T-helper 9 cell (primary cell): Measurements from ENCODE around the gene FGF14.
"Not testable (repeated sequence)": the region's sequence is repeated elsewhere in the genome, so short reads cannot be mapped to it uniquely, and the experiment has no call there.

Experiments
- DNase-seq: peaks from one replicate; pipeline ENCODE4 v3.0.0-alpha.2; 2020

Gene FGF14

GRCh38 chr13:101837778-101838177 lies 564.1 kb downstream of the FGF14 start:
- not testable (repeated sequence) for DNase-seq

- DNase-seq: no peak
Observed at GRCh38 chr13:101837288-101837687, 564.6 kb downstream of the FGF14 start.

GRCh38 chr13:101835920-101836319 lies 565.9 kb downstream of the FGF14 start:
- DNase-seq: no peak

DNA sequence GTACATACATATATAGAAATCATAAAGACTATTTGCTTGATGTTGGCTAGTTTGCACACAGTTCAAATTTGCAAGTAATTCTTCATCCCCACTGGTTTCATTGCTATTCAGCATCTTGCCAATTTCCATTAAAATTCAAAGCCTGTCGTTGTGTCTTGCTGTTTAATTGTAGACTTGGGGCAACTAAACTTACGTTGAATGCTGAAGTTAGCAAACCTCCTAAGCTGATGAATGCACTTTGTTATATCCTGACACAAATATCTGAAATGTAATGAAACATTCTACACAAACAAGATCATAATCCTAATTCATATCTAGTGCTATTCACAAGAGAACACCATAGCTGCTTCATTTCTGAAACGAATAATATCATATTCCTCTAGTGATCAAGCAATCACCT lies 568.2 kb downstream of the FGF14 start:
- no peak for DNase-seq

DNA sequence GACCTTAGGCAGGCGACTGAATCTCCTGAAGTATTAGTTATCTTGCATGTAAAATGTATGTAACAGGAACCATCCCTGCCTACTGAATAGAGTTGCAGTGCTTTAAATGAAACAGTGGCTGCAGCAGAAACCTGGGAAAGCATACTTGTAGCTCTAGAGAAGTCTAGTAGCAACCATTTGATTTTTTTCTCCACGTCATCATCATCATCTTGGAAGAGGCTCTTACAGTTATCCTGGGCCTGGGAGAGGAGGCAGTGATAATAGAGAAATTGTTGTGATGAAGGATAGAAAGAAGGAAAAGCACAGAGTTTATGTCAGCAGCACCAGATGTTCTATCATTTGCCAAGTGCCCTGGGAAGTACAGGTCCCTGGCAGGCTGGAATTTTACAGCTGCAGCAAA lies 571.8 kb downstream of the FGF14 start:
- DNase-seq: no peak

GRCh38 chr13:101829484-101829883 lies 572.4 kb downstream of the FGF14 start:
- no peak for DNase-seq

DNA sequence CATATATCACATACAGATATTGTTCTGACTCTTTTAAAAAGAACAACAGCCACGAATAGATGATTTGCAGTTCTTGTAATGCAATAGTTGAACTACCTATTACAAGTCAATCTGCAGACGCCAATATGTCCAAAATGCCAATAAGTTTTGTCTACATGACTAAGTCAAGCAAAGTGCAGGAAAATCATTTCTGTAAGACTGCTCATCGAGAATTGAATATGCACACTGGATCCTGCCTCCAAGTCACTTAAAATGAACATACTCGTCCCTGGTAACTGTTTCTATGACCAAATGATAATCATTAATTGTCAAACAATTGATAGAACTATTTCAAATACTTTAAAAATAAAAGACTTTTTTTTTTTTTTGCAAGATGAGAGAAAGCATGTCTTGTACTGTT lies 573.7 kb downstream of the FGF14 start:
- DNase-seq: no peak

DNA sequence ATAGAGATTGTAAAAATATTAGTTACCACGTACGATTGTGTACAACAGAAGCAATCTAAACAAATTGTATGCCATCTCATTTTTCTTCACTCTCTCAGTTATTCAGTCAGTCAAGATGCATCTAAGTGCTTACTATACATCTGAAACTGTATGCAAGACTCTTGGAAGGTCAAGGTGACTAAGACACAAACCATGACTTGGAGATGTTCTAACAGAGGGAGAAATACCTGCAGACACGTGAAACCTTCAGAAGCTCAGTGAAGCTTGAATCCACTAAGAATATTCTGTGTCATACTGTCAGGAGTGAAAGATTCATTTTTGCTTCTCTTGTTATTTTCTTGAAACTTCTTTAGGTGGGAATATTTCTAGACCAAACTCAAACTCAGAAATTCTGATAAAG lies 584.0 kb downstream of the FGF14 start:
- DNase-seq: no peak

GRCh38 chr13:101811881-101812280 lies 590.0 kb downstream of the FGF14 start:
- DNase-seq: no peak

DNA sequence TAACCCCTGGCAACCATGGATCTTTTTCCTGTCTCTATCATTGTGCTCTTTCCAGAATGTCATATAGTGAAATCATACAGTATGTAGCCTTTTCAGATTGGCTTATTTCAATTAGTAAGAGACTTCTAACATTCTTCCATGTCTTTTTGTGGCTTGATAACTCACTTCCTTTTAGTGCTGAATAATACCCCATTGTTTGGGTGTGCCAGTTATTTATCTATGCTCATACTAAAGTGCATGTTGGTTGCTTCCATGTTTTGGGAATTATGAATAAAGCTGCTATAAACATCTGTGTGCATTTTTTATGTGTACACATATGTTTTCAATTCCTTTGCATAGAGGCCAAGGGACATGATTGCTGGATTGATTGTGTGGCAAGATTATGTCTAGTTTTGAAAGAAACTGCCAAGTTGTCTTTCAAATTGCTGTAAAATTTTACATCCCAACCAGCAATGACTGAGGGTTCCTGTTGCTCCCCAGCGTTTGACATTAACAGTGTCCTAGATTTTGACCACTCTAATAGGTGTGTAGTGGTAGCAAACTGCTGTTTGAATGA lies 590.5 kb downstream of the FGF14 start:
- no peak for DNase-seq

- no peak for DNase-seq
Observed at GRCh38 chr13:101799196-101799595, 602.7 kb downstream of the FGF14 start.

DNA sequence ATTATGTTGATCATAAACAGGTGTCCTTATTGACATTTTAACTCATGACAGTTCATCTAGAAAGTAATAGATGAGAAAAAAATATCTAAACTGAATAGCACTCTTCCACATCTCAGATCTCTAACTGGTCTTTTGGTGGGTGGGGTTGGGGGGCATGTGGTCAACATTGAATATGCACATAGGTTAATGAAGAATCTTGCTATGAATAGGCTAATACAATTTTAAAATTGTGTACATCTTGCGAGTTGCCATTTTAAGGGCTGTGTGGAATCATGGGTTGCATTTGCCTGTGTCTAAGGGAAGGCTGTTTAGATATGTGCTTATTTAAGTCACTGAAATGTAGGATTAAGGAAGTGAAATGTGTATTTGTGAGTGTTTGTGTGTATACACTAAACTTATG lies 603.4 kb downstream of the FGF14 start:
- DNase-seq: no peak

GRCh38 chr13:101795460-101795859 lies 606.4 kb downstream of the FGF14 start:
- no peak for DNase-seq

- no peak for DNase-seq
Observed at GRCh38 chr13:101795025-101795424, 606.8 kb downstream of the FGF14 start.

DNA sequence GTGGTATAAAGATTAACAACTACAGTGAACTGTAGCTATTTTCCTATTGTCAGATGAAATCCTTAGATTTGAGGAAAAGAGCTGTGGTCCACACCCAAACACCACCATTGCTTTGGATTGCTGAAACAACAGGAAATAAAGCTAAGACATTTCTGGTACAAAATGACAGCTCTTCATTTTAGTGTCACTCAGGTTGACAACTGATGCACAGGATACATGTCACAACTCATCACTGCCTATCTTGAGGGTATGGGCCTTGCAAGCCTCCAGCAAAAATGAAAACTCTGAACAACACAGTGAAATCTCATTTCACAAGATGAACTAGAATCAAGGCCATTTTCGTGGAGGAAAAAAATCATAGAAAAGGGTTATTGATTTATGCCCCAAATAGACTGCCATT lies 609.7 kb downstream of the FGF14 start:
- no peak for DNase-seq

- DNase-seq: no peak
Observed at GRCh38 chr13:101785858-101786257, 616.0 kb downstream of the FGF14 start.

DNA sequence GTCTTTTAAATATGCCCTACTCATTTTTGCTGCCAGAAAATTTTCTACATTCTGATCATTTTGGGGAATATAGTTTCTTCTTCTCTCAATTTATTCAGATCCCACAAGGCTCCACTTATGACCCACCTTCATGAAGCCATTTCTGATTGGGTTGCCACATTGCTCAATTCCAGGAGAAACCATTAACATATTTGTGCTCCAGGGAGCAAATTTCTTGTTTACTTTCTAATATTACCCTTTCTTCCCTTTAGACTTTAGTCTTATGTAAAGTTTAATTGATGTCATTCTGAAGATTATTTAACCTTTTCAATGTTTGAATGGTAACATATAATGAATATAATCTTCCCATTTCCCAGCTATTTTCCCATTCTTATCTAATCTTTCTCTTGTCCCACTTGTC lies 617.5 kb downstream of the FGF14 start:
- DNase-seq: no peak

DNA sequence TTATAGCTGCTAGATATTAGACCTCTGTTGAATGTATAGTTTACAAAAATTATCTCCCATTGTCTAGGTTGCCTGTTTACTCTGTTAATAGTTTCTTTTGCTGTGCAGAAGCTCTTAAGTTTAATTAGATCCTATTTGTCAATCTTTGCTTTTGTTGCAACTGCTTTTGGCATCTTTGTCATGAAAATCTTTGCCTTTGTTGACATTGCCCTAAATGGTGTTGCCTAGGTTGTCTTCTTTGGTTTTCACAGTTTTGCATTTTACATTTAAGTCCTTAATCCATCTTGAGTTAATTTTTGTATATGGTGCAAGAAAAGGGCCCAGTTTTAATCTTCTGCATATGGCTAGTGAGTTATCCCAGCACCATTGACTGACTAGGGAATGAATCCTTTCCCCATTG lies 618.3 kb downstream of the FGF14 start:
- DNase-seq: no peak

GRCh38 chr13:101780211-101780610 lies 621.6 kb downstream of the FGF14 start:
- no peak for DNase-seq

DNA sequence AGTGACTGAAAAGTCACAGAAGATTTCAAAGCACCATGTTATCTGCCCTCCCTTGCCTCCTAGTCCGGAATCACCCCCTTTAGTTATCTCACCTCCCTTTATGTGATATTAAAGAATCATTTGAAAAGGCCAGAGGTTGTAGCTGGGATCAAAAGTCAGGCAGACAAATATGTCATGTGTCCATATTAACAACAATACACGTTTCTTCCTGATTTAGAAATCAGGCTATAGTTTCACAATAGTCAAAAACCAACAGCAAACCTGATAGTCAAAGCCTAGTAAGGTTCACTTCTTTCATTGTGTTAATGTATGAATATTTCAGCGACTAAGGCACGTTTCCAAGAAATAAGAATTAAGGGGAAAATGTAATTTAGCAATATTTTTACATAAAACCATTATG lies 622.7 kb downstream of the FGF14 start:
- no peak for DNase-seq

GRCh38 chr13:101775267-101775666 lies 626.6 kb downstream of the FGF14 start:
- DNase-seq: no peak

GRCh38 chr13:101774393-101774792 lies 627.5 kb downstream of the FGF14 start:
- no peak for DNase-seq

DNA sequence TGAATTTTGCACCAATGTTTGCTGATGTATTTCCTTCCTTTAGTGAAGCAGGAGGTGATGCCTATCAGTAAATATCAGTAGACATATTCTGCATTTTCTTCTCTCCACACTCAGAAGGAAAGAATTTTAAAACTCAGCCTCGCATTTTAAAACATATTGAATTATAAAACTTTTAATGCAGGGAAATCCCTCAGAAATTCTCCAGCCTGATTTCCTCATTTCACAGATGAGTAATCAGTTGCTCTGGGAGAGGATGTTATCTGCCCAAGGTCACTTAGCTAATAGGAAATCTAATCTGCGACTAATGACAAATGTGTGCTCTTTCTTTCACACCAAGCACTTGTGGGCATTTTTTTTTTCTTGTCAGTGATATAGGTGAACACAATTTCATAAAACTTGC lies 628.8 kb downstream of the FGF14 start:
- DNase-seq: no peak

DNA sequence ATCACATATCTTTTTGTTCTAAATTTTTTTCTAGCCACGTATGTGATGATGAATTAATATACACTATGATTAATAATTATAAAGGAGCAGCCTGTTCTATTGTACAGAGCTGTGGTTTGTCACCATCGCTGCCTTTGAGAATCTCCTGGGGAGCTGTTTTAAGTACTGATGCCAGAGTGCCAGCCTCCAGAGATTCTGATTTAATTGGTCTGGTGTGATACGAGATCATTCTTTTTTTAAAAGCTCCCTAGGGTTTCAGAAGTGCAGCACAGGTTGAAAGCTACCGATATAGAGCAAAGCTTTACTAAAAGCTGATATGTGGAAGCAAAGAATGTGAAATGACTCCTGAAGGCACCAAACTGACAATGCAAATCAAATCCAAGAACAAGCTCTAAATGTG lies 634.7 kb downstream of the FGF14 start:
- no peak for DNase-seq

DNA sequence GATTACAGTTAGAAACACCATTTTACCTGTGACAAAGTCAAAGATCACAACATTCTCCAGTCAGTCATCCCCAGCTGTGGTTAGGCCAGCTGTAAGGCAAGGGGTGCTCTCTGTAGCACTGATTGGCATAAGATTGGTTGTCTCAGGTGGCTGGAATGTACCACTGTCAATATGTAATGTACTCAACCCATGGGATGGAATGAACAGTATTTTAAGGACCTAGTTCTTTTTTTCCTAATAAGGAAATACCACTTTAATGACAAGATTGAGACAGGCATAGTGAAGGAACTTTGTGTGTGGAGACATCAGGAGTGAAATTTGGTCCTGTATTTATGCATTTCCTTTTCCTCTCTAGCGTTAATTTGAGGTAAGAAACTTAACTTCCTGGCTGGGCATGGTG lies 638.7 kb downstream of the FGF14 start:
- no peak for DNase-seq
